ENCODE data around the gene HARS1. TPM values are rescaled to one million over a fixed set of nuclear protein-coding genes. Genes with fewer than 3 reads are reported as not detected.
"Not testable (repeated sequence)": the region's sequence is repeated elsewhere in the genome, so short reads cannot be mapped to it uniquely, and the experiment has no call there.

HARS1 gene
- total and polyA plus RNA-seq, 2 of the 13 experiments (the other 11 are each of a cell fraction or from before 2014, with no cell fraction given), result 36.9 to 66.2 TPM

DNA sequence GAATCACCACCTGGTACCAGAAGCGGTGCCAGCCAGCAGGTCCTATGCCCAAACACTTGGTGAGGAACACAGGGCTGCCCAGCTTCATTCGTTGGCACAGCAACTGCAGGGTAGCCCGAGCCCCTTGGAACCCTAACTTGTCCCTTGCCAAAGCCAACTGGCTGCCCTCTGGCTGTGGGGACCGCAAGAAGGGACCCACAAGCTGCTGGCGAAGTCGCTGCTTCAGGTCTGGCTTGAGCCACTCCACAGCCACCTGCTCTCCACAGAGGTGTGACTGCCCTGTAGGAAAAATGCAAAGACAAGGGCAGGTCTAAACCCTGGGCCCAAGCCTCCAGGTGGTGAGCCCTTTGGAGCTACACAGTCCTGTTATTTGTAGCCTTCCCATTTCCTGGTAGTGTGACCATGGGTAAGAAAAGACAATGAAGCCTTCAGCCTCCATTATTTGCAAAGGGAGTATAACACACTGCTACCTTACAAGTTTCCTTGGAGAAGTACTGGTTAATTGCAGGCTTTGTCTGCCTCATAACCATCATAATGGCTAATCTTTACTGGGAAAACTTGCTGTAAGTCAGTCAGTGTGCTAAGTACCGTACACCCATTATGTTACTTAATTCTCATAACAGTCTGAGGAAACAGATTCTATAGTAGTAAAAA is 19.6 kb downstream of the HARS1 start:
- Histone ChIP-seq H2AFZ (ENCODE audit: low read length) (no peak overlapping the region), H3K79me2 (ENCODE audit: insufficient read depth, low read length) (peaks cover 6% of the 10 kb centered on the region), H3K27ac (ENCODE audit: extremely low read length, insufficient read depth, low read length) (no peak overlapping the region), H4K20me1 (ENCODE audit: insufficient read depth, low read length) (no peaks in the 10 kb centered on the region), H3K9ac (ENCODE audit: insufficient read depth, low read depth, low read length) (no peak overlapping the region), H3K4me2 (ENCODE audit: low read depth, low read length) (no peak overlapping the region), H3K4me1 (ENCODE audit: insufficient read depth, low read length) (peaks cover 6% of the 10 kb centered on the region), H3K9me3 (ENCODE audit: low read length) (no peaks in the 10 kb centered on the region), H3K27me3 (ENCODE audit: control insufficient read depth in 1 of 2, insufficient read depth in 2 of 2, low read length in 2 of 2) (no peaks in the 10 kb centered on the region), H3K4me3 (replicated peaks in 1 of 3; ENCODE audit: insufficient read depth in 1 of 3, low read depth in 2 of 3, low read length in 3 of 3) (no peak overlapping the region), H3K36me3 (replicated peaks in 1 of 2; ENCODE audit: control insufficient read depth in 1 of 2, insufficient read depth in 2 of 2, low read length in 2 of 2) (peaks cover 25 to 60% of the 10 kb centered on the region in 2 experiments; a peak in 4 of 5 replicates)
- ATAC-seq (peak; percentile 11; the same call in 2 of the 3 replicates), FAIRE-seq (no peak), DNase-seq (ENCODE audit: low spot score) (no peak)
- WGBS (ENCODE audit: low lambda C conversion rate), result 97% methylated on average over 4 of the region's 7 CpGs
- intact Hi-C loops (cut with micrococcal nuclease; ENCODE audit: unreplicated experiment), result no loop called here
- no peak for TF ChIP-seq ZNF724P (CRISPR knock-in tag; IDR thresholded peaks at IDR 0.05; ENCODE audit: borderline replicate concordance)
- BruUV-seq (replicated peaks), result no TSS peak
- ChIA-PET POLR2A (no interaction called here), CTCF (ENCODE audit: low intra/inter-chr PET ratio, low total read pairs) (no interaction called here)
- in situ Hi-C loops (cut with HindIII; ENCODE audit: extremely low pct_ligation_motif_present, low pct_unique_long_range_greater_than_20kb), result no loop called here

DNA sequence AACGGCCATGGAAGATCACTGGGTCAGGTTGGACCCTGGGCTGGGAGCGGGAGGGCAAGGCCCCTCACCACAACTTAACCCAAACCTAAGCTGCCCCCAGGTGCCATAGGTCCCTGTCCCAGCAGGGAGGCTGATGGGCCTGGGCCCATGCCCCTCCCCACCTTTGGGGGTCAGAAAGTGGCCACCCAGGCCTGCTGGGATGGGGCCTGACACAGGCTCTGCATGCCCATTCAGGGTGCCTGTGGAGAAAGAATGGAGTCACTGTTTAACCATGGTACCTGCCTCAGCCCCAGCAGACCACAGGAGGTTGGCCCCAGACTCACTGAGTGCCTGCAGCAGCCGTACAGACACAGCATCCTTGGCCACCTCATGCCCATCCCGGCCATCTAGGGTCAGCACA is 20.1 kb downstream of the HARS1 start:
- H2AFZ ChIP-seq (ENCODE audit: low read length); H3K79me2 ChIP-seq (ENCODE audit: insufficient read depth, low read length); DNase-seq (ENCODE audit: low spot score); intact Hi-C loops (cut with micrococcal nuclease; ENCODE audit: unreplicated experiment); in situ Hi-C loops (cut with HindIII; ENCODE audit: extremely low pct_ligation_motif_present, low pct_unique_long_range_greater_than_20kb); H3K27ac ChIP-seq (ENCODE audit: extremely low read length, insufficient read depth, low read length); H3K4me3 ChIP-seq (replicated peaks in 1 of 3; ENCODE audit: insufficient read depth in 1 of 3, low read depth in 2 of 3, low read length in 3 of 3); FAIRE-seq; H3K27me3 ChIP-seq (ENCODE audit: control insufficient read depth in 1 of 2, insufficient read depth in 2 of 2, low read length in 2 of 2); H3K9ac ChIP-seq (ENCODE audit: insufficient read depth, low read depth, low read length); H3K4me2 ChIP-seq (ENCODE audit: low read depth, low read length); H3K9me3 ChIP-seq (ENCODE audit: low read length); CTCF ChIA-PET (ENCODE audit: low intra/inter-chr PET ratio, low total read pairs); BruUV-seq (replicated peaks); H4K20me1 ChIP-seq (ENCODE audit: insufficient read depth, low read length): not testable (repeated sequence)
- 100% methylated on average over 1 of the region's 4 CpGs for WGBS (ENCODE audit: low lambda C conversion rate)
- POLR2A ChIA-PET, result interaction anchor here (0.6 to 0.9 kb wide), 2 partner anchors 20 to 26 kb away, joined by 3 to 4 read pairs; partner anchors contain the start of genes HARS1 and HARS2
- Histone ChIP-seq H3K36me3 (replicated peaks in 1 of 2; ENCODE audit: control insufficient read depth in 1 of 2, insufficient read depth in 2 of 2, low read length in 2 of 2) (peaks cover 22 to 55% of the 10 kb centered on the region in 2 experiments; a peak in 4 of 5 replicates), H3K4me1 (ENCODE audit: insufficient read depth, low read length) (peaks cover 12% of the 10 kb centered on the region)
- peak; percentile 3; the same call in 2 of the 3 replicates for ATAC-seq
